ENCODE data around the gene POU2F3.

Gene POU2F3

GRCh38 chr11:120210626-120211521 lies 29.1 kb upstream of the POU2F3 start, which contains the start of gene OAF:
TSS of gene OAF (plus strand) at chr11:120211032. CDS start at chr11:120211280, 248 bp downstream.
- peak; percentile 90 for DNase-seq

GRCh38 chr11:120211522-120212258 lies 28.2 kb upstream of the POU2F3 start:
- no peak for DNase-seq

- DNase-seq, result peak; percentile 32
Measured at GRCh38 chr11:120212259-120212878, 27.6 kb upstream of the POU2F3 start.

GRCh38 chr11:120212926-120213325 lies 27.0 kb upstream of the POU2F3 start:
- DNase-seq, result no peak

- DNase-seq, result no peak
Measured at GRCh38 chr11:120214581-120214980, 25.4 kb upstream of the POU2F3 start.

- no peak for DNase-seq
Measured at GRCh38 chr11:120215634-120216033, 24.3 kb upstream of the POU2F3 start.

GRCh38 chr11:120216426-120217102 lies 23.4 kb upstream of the POU2F3 start:
- DNase-seq, result no peak

GRCh38 chr11:120217526-120217925 lies 22.4 kb upstream of the POU2F3 start:
- no peak for DNase-seq

- DNase-seq, result no peak
Measured at GRCh38 chr11:120217941-120218694, 21.8 kb upstream of the POU2F3 start.

GRCh38 chr11:120218695-120219033 lies 21.3 kb upstream of the POU2F3 start:
- DNase-seq, result no peak

GRCh38 chr11:120219232-120219937 lies 20.6 kb upstream of the POU2F3 start:
- no peak for DNase-seq

GRCh38 chr11:120219938-120220746 lies 19.8 kb upstream of the POU2F3 start:
- no peak for DNase-seq

- no peak for DNase-seq
Measured at GRCh38 chr11:120220747-120221037, 19.2 kb upstream of the POU2F3 start.

- no peak for DNase-seq
Measured at GRCh38 chr11:120221115-120221752, 18.7 kb upstream of the POU2F3 start.

- no peak for DNase-seq
Measured at GRCh38 chr11:120222916-120223315, 17.0 kb upstream of the POU2F3 start.

- DNase-seq, result no peak
Measured at GRCh38 chr11:120223793-120224192, 16.1 kb upstream of the POU2F3 start.

- no peak for DNase-seq
Measured at GRCh38 chr11:120224361-120224760, 15.6 kb upstream of the POU2F3 start.

- no peak for DNase-seq
Measured at GRCh38 chr11:120224972-120225909, 14.7 kb upstream of the POU2F3 start.

GRCh38 chr11:120226242-120226641 lies 13.7 kb upstream of the POU2F3 start:
- DNase-seq, result no peak
